T-helper 1 cell treated with Interleukin-12 subunit alpha and Interleukin-12 subunit beta and Interleukin-4 antibody, amounts not matched to agents 30 ng/mL and 1 ng/mL, for 36 hours (primary cell): ENCODE results near the gene BRSK2. TPM values are rescaled to one million over a fixed set of nuclear protein-coding genes. Genes with fewer than 3 reads are reported as not detected.
"Not testable (repeated sequence)": the region's sequence is repeated elsewhere in the genome, so short reads cannot be mapped to it uniquely, and the experiment has no call there.

ENCODE experiments used
- intact Hi-C: fragments of 100-400 bp; cut with micrococcal nuclease; formaldehyde crosslinking; loops from one replicate; pipeline ENCODE4 v1.15.1; 2024
- total RNA-seq: library from RNA; stranded (reverse); gene quantifications from 2 replicates; pipeline ENCODE4 v1.2.3, GENCODE V29; 2022

BRSK2 gene
- total RNA-seq, 1 donor from 2014 or later, result 0.44 TPM

- intact Hi-C loops, result no loop called here
Observed at GRCh38 chr11:1433977-1434640, 44.4 kb downstream of the BRSK2 start.

- intact Hi-C loops, result not testable (repeated sequence)
Observed at GRCh38 chr11:1435479-1435819, 45.7 kb downstream of the BRSK2 start.

- intact Hi-C loops, result no loop called here
Observed at GRCh38 chr11:1435820-1436467, 46.2 kb downstream of the BRSK2 start.

GRCh38 chr11:1436468-1437039 lies 46.8 kb downstream of the BRSK2 start:
- intact Hi-C loops, result no loop called here

- intact Hi-C loops, result no loop called here
Observed at GRCh38 chr11:1437500-1437899, 47.8 kb downstream of the BRSK2 start.

GRCh38 chr11:1438261-1438966 lies 48.7 kb downstream of the BRSK2 start:
- intact Hi-C loops, result no loop called here

GRCh38 chr11:1438967-1439330 lies 49.2 kb downstream of the BRSK2 start:
- intact Hi-C loops, result no loop called here

- intact Hi-C loops, result no loop called here
Observed at GRCh38 chr11:1439341-1439740, 49.6 kb downstream of the BRSK2 start.

- intact Hi-C loops, result no loop called here
Observed at GRCh38 chr11:1440066-1440465, 50.3 kb downstream of the BRSK2 start.

GRCh38 chr11:1440496-1440895 lies 50.8 kb downstream of the BRSK2 start:
- intact Hi-C loops, result no loop called here

- intact Hi-C loops, result no loop called here
Observed at GRCh38 chr11:1442163-1442562, 52.4 kb downstream of the BRSK2 start.

GRCh38 chr11:1442807-1443366 lies 53.2 kb downstream of the BRSK2 start:
- intact Hi-C loops, result no loop called here

GRCh38 chr11:1443737-1444136 lies 54.0 kb downstream of the BRSK2 start:
- intact Hi-C loops, result no loop called here

- intact Hi-C loops, result no loop called here
Observed at GRCh38 chr11:1444321-1444720, 54.6 kb downstream of the BRSK2 start.

GRCh38 chr11:1444823-1445422 lies 55.2 kb downstream of the BRSK2 start:
- intact Hi-C loops, result no loop called here

- intact Hi-C loops, result no loop called here
Observed at GRCh38 chr11:1445741-1446445, 56.2 kb downstream of the BRSK2 start.

GRCh38 chr11:1446623-1447022 lies 56.9 kb downstream of the BRSK2 start:
- intact Hi-C loops, result no loop called here

- intact Hi-C loops, result no loop called here
Observed at GRCh38 chr11:1447845-1448825, 58.4 kb downstream of the BRSK2 start.

GRCh38 chr11:1448882-1449281 lies 59.1 kb downstream of the BRSK2 start:
- intact Hi-C loops, result no loop called here
